Pancreas (tissue), 10 donors: ENCODE results near the gene IRX4. TPM values are rescaled to one million over a fixed set of nuclear protein-coding genes. Genes with fewer than 3 reads are reported as not detected.

Experiments used
- ATAC-seq, 4 donors: fragments of 200-7000 bp; cut with Tn5 transposase; one replicate each; pipeline versions ENCODE4 v1.8.0 to v1.9.1; 2020; ENCODE audit warnings: mild to moderate bottlenecking in 4 of 4, moderate library complexity in 4 of 4
- DNase-seq, 6 donors: peaks; one replicate each; pipeline ENCODE4 v3.0.0-alpha.2; 2020
- FAIRE-seq: peaks from 2 replicates; lab custom pipeline; 2012; peaks lifted over from hg19 to GRCh38; lab: Jason Lieb, UNC
- H3K27ac ChIP-seq, 4 donors: fragments of 200-600 bp; sonication (generic); 1 replicate in 3 of 4; 2 replicates in 1 of 4; pipeline versions ENCODE4 v1.5.0 to v1.8.0; 2020
- H3K27me3 ChIP-seq, 4 donors: fragments of 200-600 bp; one replicate each; pipeline ENCODE4 v1.8.0; 2021
- H3K36me3 ChIP-seq, 3 donors: fragments of 200-600 bp; sonication (generic) in 1 of 3; one replicate each; pipeline versions ENCODE4 v1.5.0 to v1.8.0; 2020 to 2021
- H3K4me1 ChIP-seq, 3 donors: fragments of 200-600 bp; one replicate each; pipeline ENCODE4 v1.8.0; 2021
- H3K4me3 ChIP-seq, 4 donors: fragments of 200-600 bp; sonication (generic) in 2 of 4; one replicate each; pipeline versions ENCODE4 v1.5.0 to v1.8.0; 2020 to 2021
- H3K9me3 ChIP-seq, 4 donors: fragments of 200-600 bp; one replicate each; pipeline ENCODE4 v1.8.0; 2021
- CTCF ChIP-seq, 4 donors: fragments of 200-600 bp; sonication (generic) in 3 of 4; IDR thresholded peaks; one replicate each; pipeline versions ENCODE4 v1.5.0 to v1.8.0; 2021; ENCODE audit warnings: antibody characterized with exemption in 4 of 4
- WGBS, 2 donors: extraction: QIAGEN DNeasy Blood & Tissue Kit; methylation state at CpG; one replicate each; pipeline ENCODE4 v1.1.7; 2013; 5-methylcytosine and 5-hydroxymethylcytosine counted together
- intact Hi-C, 3 donors: fragments of 100-400 bp; cut with DNase I; formaldehyde crosslinking; loops; one replicate each; pipeline versions ENCODE4 v1.11.1 to v1.14.2; 2022
- polyA plus RNA-seq, 2 donors: library from polyadenylated mRNA; stranded (reverse); fragments of 200-250 nt; gene quantifications; one replicate each; pipeline ENCODE4 v1.2.3, GENCODE V29; 2013
- total RNA-seq, 6 donors: library from RNA; stranded (reverse); fragmentation: NEBNext Ultra II Directional in 4 of 6; extraction: Animal tissue kit (Norgen Biotek cat#: 25700) in 4 of 6; gene quantifications; one replicate each; pipeline versions ENCODE4 v1.2.1 to v1.2.4, GENCODE V29; 2021 to 2023
- donor health status: healthy with polysubstance abuse.
- donor health status: DM: no; HTN: no; CAD: no; lungs with moderate emphysema.
- donor health status: DM: no; HTN: no; CAD: no.
- donor health status: control.
- donor health status: control.
- donor health status: Bipolar disorder and iron deficiency.
- donor health status: DM: yes; HTN: yes; CAD: no.
- donor health status: DM: no; HTN: no; CAD: no.
- donor health status: DM: no; HTN: no; CAD: no.
- donor health status: DM: yes; HTN: yes; CAD: no.

The IRX4 gene
- not detected for total RNA-seq
- under 1 TPM in 1 of 2 donors, not detected in 1; 0.31 TPM for polyA plus RNA-seq

GRCh38 chr5:1882337-1883119 lies at the start of gene IRX4:
TSS of gene IRX4 (minus strand) at chr5:1882925. CDS start at chr5:1882647, 278 bp downstream.
- peak in 2 of 4 donors; percentile 44 to 73 for ATAC-seq
- FAIRE-seq = no peak
- WGBS, 2 donors = 1% methylated on average over 80 to 83 of the region's 83 CpGs
- Histone ChIP-seq H3K36me3 (no peaks in the 10 kb centered on the region), H3K27ac (no peak within 1 kb of the TSS), H3K9me3 (no peaks in the 10 kb centered on the region), H3K27me3 (peaks cover 0 to 59% (median 16%) of the 10 kb centered on the region in 4 donors), H3K4me1 (peaks cover 0 to 5% (median 0%) of the 10 kb centered on the region in 3 donors), H3K4me3 (peak within 1 kb of the TSS in 3 of 4 donors; percentile 5 to 35 (median 24))
- intact Hi-C loops = no loop called here
- no peak for TF ChIP-seq CTCF (IDR thresholded peaks at IDR 0.05)
- peak in 2 of 6 donors; percentile 18 to 54 for DNase-seq

- ATAC-seq = peak; percentile 90 to 95 (median 92)
Measured at GRCh38 chr5:1931604-1932231, 49.0 kb upstream of the IRX4 start.

GRCh38 chr5:1930880-1931603 lies 48.3 kb upstream of the IRX4 start:
- FAIRE-seq = no peak
- TF ChIP-seq CTCF (IDR thresholded peaks at IDR 0.05) = no peak
- Histone ChIP-seq H3K9me3 (no peaks in the 10 kb centered on the region), H3K27me3 (no peaks in the 10 kb centered on the region), H3K36me3 (no peaks in the 10 kb centered on the region), H3K4me3 (peak overlapping the region; percentile 35 to 60 (median 45)), H3K4me1 (no peaks in the 10 kb centered on the region), H3K27ac (peak overlapping the region; percentile 31 to 76 (median 64))
- DNase-seq = peak; percentile 30 to 88 (median 44)
- ATAC-seq = peak; percentile 75 to 80 (median 77)
- intact Hi-C loops = no loop called here
- 1 to 2% methylated on average over 52 to 66 of the region's 66 CpGs for WGBS, 2 donors

More at GRCh38 chr5:1931604-1932231, 49.0 kb upstream of the IRX4 start:
- 2 to 4% methylated on average over 27 of the region's 27 CpGs for WGBS, 2 donors
- intact Hi-C loops = no loop called here
- DNase-seq (peak; percentile 72 to 92 (median 84)), FAIRE-seq (no peak)
- Histone ChIP-seq H3K4me3 (peak overlapping the region; percentile 35 to 60 (median 45)), H3K4me1 (no peaks in the 10 kb centered on the region), H3K36me3 (no peaks in the 10 kb centered on the region), H3K9me3 (no peaks in the 10 kb centered on the region), H3K27ac (peak overlapping the region; percentile 31 to 76 (median 64)), H3K27me3 (no peaks in the 10 kb centered on the region)
- no peak for TF ChIP-seq CTCF (IDR thresholded peaks at IDR 0.05)

- TF ChIP-seq CTCF (IDR thresholded peaks at IDR 0.05) = no peak
- Histone ChIP-seq H3K4me3 (peak overlapping the region; percentile 35 to 60 (median 45)), H3K27ac (peak overlapping the region; percentile 31 to 76 (median 64)), H3K4me1 (no peaks in the 10 kb centered on the region), H3K36me3 (no peaks in the 10 kb centered on the region), H3K9me3 (no peaks in the 10 kb centered on the region), H3K27me3 (no peaks in the 10 kb centered on the region)
- no peak for FAIRE-seq
- peak in 3 of 6 donors; percentile 24 to 32 (median 28) for DNase-seq
- 7 to 8% methylated on average over 25 to 27 of the region's 27 CpGs for WGBS, 2 donors
- intact Hi-C loops = no loop called here
- ATAC-seq = peak; percentile 46 to 63 (median 58)
Measured at GRCh38 chr5:1930501-1930879, 47.8 kb upstream of the IRX4 start.
